GM19239 (cell line): ENCODE measurements around the gene HOOK2.
"Not testable (repeated sequence)": the region's sequence is repeated elsewhere in the genome, so short reads cannot be mapped to it uniquely, and the experiment has no call there.

Experiments used
- DNase-seq: peaks from one replicate; pipeline ENCODE4 v3.0.0; 2011; ENCODE audit warnings: low spot score; ENCODE audit not compliant: insufficient read length
- FAIRE-seq: peaks from 2 replicates; lab custom pipeline; 2011; peaks lifted over from hg19 to GRCh38; lab: Jason Lieb, UNC

HOOK2 gene

DNA sequence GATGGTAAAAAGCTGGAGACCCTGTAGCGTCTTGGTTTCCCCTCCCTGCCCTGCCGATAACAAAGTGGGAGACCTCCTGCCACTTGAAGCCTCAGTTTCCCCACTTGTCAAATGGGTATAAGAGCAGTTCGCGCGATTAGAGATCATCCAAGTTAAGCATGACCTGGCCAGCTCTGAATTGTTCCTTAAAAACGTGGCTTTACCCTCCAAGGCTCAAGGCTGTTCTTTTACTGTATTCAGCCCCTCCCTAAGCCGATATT lies 52.0 kb downstream of the HOOK2 start:
- FAIRE-seq, result peak; percentile 49
- no peak for DNase-seq

GRCh38 chr19:12722566-12723380 lies 52.6 kb downstream of the HOOK2 start:
- FAIRE-seq, result peak; percentile 95
- DNase-seq, result peak; percentile 99

DNA sequence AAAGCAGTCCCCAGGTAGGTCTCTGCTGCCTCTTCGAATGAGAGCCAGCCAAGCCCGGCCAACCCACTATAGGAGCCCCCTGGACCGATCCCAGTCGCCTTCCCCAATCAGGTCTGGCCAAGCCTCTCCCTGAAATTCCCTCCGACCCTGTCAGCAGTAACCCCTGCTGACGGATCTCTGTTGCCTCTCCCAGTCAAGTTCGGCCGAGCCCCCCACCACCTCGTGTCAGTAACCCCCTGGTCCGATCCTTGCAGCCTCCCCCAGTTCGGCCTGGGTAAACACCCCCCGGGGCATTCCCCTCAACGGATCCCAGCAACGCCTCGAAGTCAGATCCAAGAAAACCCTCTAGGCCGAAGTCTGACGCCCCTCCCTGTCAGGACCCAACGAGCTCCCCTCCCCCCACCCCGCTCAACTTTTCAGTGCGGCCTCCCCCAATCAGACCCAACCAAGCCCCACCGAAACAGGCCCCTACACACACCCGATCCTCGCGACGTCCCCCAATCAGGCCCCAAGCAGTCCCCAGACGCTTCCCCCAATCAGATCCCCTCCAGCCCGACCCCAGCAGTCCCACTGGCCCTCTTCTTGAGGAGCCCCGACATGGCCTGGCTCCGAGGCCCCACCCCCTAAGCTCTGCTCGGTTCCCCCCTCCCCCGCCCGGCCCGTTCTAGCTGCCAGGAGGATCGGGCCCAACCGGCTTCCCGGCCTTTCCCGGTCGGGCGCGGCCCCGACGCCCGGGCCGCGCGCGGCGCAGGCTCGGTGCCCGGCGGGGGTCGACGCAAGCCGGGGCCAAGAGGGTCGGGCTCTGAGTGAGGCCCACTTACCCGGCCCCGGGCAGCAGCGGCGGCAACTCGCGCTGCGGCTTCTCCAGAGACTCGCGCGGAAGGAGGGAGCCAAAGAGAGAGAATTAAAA lies 53.4 kb downstream of the HOOK2 start:
- FAIRE-seq, result no peak

GRCh38 chr19:12720851-12721655 lies 54.3 kb downstream of the HOOK2 start:
- DNase-seq, result no peak
- FAIRE-seq, result no peak

More for the DNA sequence above, 53.4 kb downstream of the HOOK2 start:
- peak; percentile 78 for DNase-seq

GRCh38 chr19:12720296-12720695 lies 55.1 kb downstream of the HOOK2 start:
- FAIRE-seq (no peak), DNase-seq (no peak)

- DNase-seq, result no peak
- FAIRE-seq, result no peak
These were observed 59.4 kb downstream of the HOOK2 start for GRCh38 chr19:12715929-12716328.

- FAIRE-seq, result no peak
- no peak for DNase-seq
These were observed 60.2 kb downstream of the HOOK2 start for GRCh38 chr19:12715102-12715501.

DNA sequence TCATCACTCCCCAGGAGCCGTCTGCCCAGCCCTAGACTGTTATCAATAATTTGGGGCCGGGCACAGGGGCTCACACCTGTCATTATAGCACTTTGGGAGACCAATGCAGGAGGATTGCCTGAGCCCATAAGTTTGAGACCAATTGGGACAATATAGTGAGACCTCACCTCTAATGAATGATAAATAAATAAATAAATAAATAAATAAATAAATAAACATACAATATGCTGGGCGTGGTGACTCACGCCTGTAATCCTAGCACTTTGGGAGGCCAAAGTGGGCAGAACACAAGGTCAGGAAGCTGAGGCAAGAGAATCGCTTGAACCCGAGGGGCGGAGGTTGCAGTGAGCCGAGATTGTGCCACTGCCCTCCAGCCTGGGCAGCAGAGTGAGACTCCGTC lies 62.0 kb downstream of the HOOK2 start:
- DNase-seq, FAIRE-seq: not testable (repeated sequence)
